HG03159 (cell line): ENCODE data around the gene KRTAP12-4.
"Not testable (repeated sequence)": the region's sequence is repeated elsewhere in the genome, so short reads cannot be mapped to it uniquely, and the experiment has no call there.

Source experiments
- ATAC-seq: cut with Tn5 transposase; IDR thresholded peaks from one replicate; pipeline ENCODE4 v1.9.1; 2021; ENCODE audit warnings: mild to moderate bottlenecking, moderate library complexity; ENCODE audit not compliant: unreplicated experiment

The KRTAP12-4 gene

DNA sequence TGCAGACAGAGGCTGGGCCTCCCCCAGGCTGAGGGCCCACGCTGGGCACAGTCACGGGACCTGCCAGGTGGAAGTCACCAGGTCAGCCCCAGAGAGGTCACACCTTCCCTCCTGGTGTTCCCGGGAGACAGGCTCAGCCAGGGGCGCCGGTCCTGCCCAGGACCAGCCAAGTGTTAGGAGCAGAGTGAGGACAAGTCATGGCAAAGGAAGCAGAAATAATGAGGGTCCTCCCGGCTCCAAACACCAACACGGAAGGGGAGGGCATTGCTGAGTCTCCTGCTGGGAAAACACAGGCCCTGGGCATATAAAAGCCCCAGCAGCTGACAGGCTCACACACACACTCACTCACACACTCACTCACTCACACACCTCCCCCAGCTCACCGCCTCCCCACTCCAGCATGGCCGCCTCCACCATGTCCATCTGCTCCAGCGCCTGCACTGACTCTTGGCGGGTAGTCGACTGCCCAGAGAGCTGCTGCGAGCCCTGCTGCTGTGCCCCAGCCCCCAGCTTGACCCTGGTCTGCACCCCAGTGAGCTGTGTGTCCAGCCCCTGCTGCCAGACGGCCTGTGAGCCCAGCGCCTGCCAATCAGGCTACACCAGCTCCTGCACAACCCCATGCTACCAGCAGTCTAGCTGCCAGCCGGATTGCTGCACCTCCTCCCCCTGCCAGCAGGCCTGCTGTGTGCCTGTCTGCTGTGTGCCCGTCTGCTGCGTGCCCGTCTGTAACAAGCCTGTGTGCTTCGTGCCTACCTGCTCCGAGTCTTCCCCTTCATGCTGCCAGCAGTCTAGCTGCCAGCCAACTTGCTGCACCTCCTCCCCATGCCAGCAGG lies 17.2 kb downstream of the KRTAP12-4 start, which contains the start of gene KRTAP10-10:
TSS of gene KRTAP10-10 (plus strand) at position 339 of the 833 bp plus-strand sequence. CDS start at position 401, 62 bp downstream.
- ATAC-seq: no peak

- no peak for ATAC-seq
Observed at GRCh38 chr21:44636209-44637017, 18.0 kb downstream of the KRTAP12-4 start.

DNA sequence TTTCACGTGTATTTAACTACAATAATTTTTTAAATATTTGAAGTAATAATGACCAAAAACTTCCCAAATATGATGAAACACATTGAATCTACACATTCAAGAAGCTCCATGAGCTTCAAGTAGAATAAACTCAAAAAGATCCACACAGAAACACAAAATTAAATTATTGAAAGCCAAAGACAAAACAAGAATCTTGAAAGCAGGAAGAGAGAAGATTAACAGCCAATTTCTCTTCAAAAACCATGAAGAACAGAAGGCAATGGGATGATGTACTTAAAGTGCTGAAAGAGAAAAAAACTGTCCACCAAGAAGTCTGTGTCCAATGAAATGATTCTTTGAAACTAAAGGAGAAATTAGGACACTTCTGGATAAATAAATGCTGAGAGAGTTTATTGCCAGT lies 22.4 kb downstream of the KRTAP12-4 start:
- ATAC-seq: no peak

DNA sequence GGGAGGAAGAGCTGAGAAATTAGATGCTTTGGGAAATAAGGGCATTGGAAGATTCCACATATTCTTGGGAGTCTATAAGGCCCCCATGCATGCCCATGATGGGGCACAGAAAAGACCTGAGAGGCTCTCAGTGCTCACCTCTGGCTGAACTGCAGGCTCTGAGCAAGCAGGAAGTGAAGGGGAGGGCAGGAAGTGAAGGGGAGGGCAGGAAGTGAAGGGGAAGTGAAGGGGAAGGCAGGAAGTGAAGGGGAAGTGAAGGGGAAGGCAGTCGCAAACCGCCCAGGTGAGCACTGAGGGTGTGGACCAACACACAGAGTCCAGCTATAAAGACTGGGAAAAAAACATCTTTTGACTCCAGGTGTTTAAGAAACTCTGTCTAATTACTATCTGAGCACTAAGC lies 24.0 kb downstream of the KRTAP12-4 start:
- ATAC-seq: no peak

GRCh38 chr21:44628707-44629391 lies 25.6 kb downstream of the KRTAP12-4 start:
- ATAC-seq: no peak

DNA sequence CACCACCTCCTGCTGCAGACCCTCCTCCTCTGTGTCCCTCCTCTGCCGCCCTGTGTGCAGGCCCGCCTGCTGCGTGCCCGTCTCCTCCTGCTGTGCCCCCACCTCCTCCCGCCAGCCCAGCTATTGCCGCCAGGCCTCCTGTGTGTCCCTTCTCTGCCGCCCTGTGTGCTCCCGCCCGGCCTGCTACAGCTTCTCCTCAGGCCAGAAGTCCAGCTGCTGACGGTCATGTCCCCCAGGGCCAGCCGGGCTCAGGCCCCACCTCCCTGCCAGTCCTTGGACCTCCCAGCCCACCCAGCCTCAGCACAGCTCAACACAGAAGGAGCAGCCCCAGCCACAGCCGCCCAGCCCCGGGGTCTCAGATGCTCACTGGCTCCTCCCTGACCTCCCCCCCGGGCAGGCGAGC lies 26.6 kb downstream of the KRTAP12-4 start:
- not testable (repeated sequence) for ATAC-seq

DNA sequence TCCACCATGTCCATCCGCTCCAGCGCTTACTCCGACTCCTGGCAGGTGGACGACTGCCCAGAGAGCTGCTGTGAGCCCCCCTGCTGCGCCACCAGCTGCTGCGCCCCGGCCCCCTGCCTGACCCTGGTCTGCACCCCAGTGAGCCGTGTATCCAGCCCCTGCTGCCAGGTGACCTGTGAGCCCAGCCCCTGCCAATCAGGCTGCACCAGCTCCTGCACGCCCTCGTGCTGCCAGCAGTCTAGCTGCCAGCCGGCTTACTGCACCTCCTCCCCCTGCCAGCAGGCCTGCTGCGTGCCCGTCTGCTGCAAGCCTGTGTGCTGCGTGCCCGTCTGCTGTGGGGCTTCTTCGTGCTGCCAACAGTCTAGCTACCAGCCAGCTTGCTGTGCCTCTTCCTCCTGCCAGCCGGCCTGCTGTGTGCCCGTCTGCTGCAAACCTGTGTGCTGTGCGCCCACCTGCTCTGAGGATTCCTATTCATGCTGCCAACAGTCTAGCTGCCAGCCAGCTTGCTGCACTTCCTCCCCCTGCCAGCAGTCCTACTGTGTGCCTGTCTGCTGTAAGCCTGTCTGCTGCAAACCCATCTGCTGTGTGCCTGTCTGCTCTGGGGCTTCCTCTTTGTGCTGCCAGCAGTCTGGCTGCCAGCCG lies 27.2 kb downstream of the KRTAP12-4 start:
- ATAC-seq: not testable (repeated sequence)

DNA sequence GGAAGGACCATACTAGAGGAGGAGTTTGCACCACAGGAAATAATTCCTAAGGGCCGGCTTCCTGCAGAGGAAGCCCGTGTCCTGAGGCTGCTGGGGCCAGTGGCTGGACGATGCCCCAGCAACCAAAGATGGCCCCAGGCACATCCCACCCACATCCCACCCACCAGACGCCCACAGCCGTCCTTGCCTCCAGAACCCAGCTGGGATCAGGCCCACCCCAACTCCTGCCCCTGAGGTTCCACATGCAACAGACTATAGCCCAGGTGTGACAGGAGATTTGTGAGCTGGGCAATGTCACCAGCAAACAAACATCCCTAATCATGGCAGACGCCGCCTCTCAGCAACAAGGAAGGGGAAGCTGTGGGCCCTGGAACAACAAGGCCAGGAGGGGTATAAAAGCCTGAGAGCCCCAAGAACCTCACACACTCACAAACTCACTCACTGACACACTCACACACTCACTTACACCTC lies 27.8 kb downstream of the KRTAP12-4 start, which contains the start of gene KRTAP10-9:
TSS of gene KRTAP10-9 (plus strand) at position 421 of the 471 bp plus-strand sequence. CDS start 79 bp downstream, outside the sequence.
- no peak for ATAC-seq

GRCh38 chr21:44626262-44626661 lies 28.2 kb downstream of the KRTAP12-4 start:
- no peak for ATAC-seq

DNA sequence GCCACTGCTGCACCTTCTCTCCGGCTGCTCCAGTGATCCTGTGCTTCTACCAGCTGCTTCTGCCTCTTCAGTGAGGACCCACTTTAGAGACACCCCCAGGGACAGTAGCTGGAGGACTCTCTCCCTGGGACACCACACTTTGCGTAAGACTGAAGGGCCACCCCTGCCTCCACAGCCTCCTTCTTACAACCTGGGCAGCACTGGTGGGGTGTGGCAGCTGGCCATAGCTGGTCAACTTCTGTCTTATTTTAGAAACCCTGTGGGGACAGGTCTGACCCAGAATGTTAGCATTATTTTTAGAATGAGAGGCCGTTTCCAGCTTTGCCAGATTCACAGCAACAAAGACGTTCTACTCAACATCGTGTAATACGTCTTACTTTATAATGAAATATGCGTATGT lies 28.7 kb downstream of the KRTAP12-4 start:
- ATAC-seq: no peak

DNA sequence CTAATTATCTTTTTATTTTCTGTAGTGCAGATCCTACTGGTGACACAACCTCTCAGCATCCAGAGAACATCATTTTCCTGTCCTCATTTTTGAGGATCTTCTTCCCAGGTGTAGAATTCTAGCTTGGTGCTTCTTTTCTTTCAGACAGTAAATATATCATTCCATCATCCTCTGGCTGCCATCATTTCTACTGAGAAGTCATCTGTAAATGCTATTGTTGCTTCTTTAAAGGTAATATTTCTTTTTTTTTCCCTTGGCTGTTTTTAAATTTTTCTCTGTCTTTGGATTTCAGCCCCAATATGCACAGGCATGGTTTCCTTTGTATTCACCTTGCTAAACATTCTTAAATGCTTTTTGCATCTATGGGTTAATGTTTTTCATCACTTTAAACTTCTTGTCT lies 30.9 kb downstream of the KRTAP12-4 start:
- ATAC-seq: no peak

GRCh38 chr21:44619886-44620285 lies 34.6 kb downstream of the KRTAP12-4 start:
- ATAC-seq: no peak

- ATAC-seq: no peak
Observed at GRCh38 chr21:44618909-44619308, 35.5 kb downstream of the KRTAP12-4 start.

GRCh38 chr21:44618504-44618903 lies 36.0 kb downstream of the KRTAP12-4 start:
- ATAC-seq: no peak

- ATAC-seq: no peak
Observed at GRCh38 chr21:44617071-44617501, 37.4 kb downstream of the KRTAP12-4 start.

GRCh38 chr21:44616591-44616926 lies 37.9 kb downstream of the KRTAP12-4 start:
- no peak for ATAC-seq

DNA sequence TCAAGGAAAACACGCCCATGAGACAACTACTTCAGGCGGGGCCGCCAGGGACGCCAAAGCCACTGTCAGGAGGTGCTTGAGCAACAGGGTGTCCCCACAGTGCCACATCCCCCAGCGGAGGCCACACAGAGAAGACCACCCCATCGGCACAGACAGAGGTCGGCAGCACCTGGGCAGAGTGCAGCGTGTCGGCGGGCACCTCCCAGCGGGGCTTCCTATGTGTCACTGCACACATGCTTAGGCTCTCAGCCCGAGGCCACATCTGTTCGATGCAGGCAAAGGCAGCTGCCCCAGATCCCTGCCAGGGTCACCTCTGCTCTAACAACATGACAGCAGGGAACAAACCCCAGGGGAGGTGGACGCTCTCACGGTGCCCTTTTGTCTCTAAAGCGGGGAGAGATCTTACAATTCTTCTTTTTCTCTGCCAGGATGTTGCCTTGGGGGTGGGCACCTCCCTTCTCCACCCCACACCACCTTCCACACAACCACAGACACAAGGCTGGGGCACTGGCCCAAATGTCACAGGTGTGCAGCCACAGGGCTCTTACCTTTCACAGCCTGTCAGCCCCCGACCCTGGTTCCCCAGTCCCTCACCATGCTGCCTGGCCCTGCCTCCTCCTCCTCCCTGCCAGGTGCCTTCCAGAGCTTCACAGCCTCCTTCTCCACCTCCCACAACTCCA lies 38.4 kb downstream of the KRTAP12-4 start:
- ATAC-seq: no peak

DNA sequence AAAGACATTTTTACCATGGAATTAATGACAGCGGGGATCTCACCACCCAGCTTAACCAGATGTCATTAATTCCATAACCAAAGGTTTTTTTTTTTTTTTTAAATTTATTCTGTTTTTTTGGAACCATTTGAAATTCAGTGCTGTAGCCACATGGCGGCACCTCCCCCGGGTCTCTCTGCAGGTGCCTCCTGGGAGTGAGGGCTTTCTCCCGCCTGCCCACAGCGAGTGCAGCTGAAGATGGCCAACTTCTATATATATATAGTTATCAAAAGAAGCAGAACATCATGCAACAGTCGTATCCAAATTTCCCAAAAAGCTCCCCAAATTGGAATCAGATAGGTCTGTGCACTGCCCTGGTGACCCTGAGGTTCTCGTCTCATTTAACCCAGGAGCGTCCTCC lies 39.0 kb downstream of the KRTAP12-4 start:
- ATAC-seq: no peak

GRCh38 chr21:44614961-44615391 lies 39.5 kb downstream of the KRTAP12-4 start:
- no peak for ATAC-seq

DNA sequence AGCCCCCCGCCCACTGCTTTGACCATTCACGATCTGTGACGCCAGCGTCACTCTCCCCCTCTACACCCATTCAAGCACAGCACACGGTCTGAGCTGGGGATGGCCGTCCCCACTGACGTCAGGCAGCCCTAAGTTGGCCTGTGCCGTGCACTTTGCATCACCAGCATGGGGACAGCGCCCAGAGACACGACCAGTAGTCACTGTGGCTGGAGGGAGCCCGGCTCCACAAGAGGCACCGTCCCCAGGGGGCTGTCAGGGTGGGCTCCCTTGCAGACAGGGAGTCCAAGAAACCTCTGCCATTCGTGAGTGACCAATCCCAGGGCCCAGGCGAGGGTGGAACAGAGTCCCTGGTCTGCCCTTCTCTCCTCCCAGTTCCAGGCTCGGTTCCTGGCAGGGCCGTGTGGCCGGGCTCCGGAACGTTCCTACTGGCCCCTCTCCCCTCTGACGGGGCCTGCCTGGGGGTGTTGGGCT lies 40.3 kb downstream of the KRTAP12-4 start:
- ATAC-seq: no peak
